Kidney epithelial cell (primary cell): ENCODE measurements around the gene SKP2. TPM values are rescaled to one million over a fixed set of nuclear protein-coding genes. Genes with fewer than 3 reads are reported as not detected.

Source experiments
- DNase-seq: peaks from one replicate; pipeline ENCODE4 v3.0.0-alpha.2; 2010; ENCODE audit warnings: low read depth
- H3K27me3 ChIP-seq: 2 replicates; pipeline ENCODE4 v1.6.0; 2011; ENCODE audit warnings: low read length; ENCODE audit not compliant: control insufficient read depth, insufficient read depth
- H3K36me3 ChIP-seq: 2 replicates; pipeline ENCODE4 v1.5.1; 2011; ENCODE audit warnings: low read length; ENCODE audit not compliant: control insufficient read depth, insufficient read depth
- H3K4me3 ChIP-seq: 2 replicates; pipeline ENCODE4 v1.5.1; 2011; ENCODE audit warnings: low read depth, mild to moderate bottlenecking, control low read depth, low read length
- CTCF ChIP-seq: IDR thresholded peaks from 2 replicates; pipeline ENCODE4 v1.5.1; 2011; ENCODE audit warnings: mild to moderate bottlenecking, moderate library complexity, low read length, control low read depth, inconsistent platforms; ENCODE audit not compliant: insufficient read depth, poor library complexity, severe bottlenecking
- total RNA-seq: library from RNA; depleted of rRNA; stranded (reverse); fragments of >200 nt; gene quantifications from 2 replicates; pipeline ENCODE4 v1.2.3, GENCODE V29; 2015

Gene SKP2
- total RNA-seq, 1 donor from 2014 or later = 9.9 TPM

- no peak for DNase-seq
- Histone ChIP-seq H3K4me3 (no peak overlapping the region), H3K27me3 (no peaks in the 10 kb centered on the region), H3K36me3 (no peaks in the 10 kb centered on the region)
- no peak for TF ChIP-seq CTCF
These were observed 57.8 kb downstream of the SKP2 start for GRCh38 chr5:36209664-36210063.

- H3K36me3 ChIP-seq = no peaks in the 10 kb centered on the region
- H3K27me3 ChIP-seq = no peaks in the 10 kb centered on the region
- TF ChIP-seq CTCF = no peak
- no peak for DNase-seq
- no peak overlapping the region for H3K4me3 ChIP-seq
These were observed 62.5 kb downstream of the SKP2 start for GRCh38 chr5:36214436-36214835.

- H3K27me3 ChIP-seq = no peaks in the 10 kb centered on the region
- H3K36me3 ChIP-seq = no peaks in the 10 kb centered on the region
- no peak for TF ChIP-seq CTCF
- H3K4me3 ChIP-seq = no peak overlapping the region
- no peak for DNase-seq
These were observed 64.0 kb downstream of the SKP2 start for GRCh38 chr5:36215910-36216309.

- no peaks in the 10 kb centered on the region for H3K36me3 ChIP-seq
- no peak for DNase-seq
- TF ChIP-seq CTCF = no peak
These were observed 65.7 kb downstream of the SKP2 start for GRCh38 chr5:36217567-36217966.

GRCh38 chr5:36217988-36218387 lies 66.1 kb downstream of the SKP2 start:
- Histone ChIP-seq H3K4me3 (no peak overlapping the region), H3K36me3 (no peaks in the 10 kb centered on the region), H3K27me3 (no peaks in the 10 kb centered on the region)
- TF ChIP-seq CTCF = no peak
- DNase-seq = no peak

More at GRCh38 chr5:36217567-36217966, 65.7 kb downstream of the SKP2 start:
- Histone ChIP-seq H3K27me3 (no peaks in the 10 kb centered on the region), H3K4me3 (no peak overlapping the region)

- no peak for DNase-seq
- no peaks in the 10 kb centered on the region for H3K36me3 ChIP-seq
- H3K4me3 ChIP-seq = no peak overlapping the region
- no peaks in the 10 kb centered on the region for H3K27me3 ChIP-seq
- no peak for TF ChIP-seq CTCF
These were observed 70.7 kb downstream of the SKP2 start for GRCh38 chr5:36222620-36223019.
